GM12801 (cell line): ENCODE measurements around the gene COL23A1.

Experiments used
- CTCF ChIP-seq: IDR thresholded peaks from one replicate; pipeline ENCODE4 v1.5.1; 2011; ENCODE audit warnings: control low read depth; ENCODE audit not compliant: insufficient read length; ENCODE audit errors: extremely low read depth

COL23A1 gene

GRCh38 chr5:178519155-178519554, 71.0 kb downstream of the COL23A1 start:
- no peak for TF ChIP-seq CTCF

GRCh38 chr5:178516504-178517235, 73.5 kb downstream of the COL23A1 start:
- TF ChIP-seq CTCF, result no peak

GRCh38 chr5:178515776-178516503, 74.3 kb downstream of the COL23A1 start:
- no peak for TF ChIP-seq CTCF

GRCh38 chr5:178514851-178515418, 75.3 kb downstream of the COL23A1 start:
- no peak for TF ChIP-seq CTCF

GRCh38 chr5:178511172-178511571, 79.0 kb downstream of the COL23A1 start:
- TF ChIP-seq CTCF, result no peak

GRCh38 chr5:178509491-178510057, 80.6 kb downstream of the COL23A1 start:
- no peak for TF ChIP-seq CTCF
